GM12892 (cell line): ENCODE data around the gene ARID5B.

Experiments used
- DNase-seq: peaks from one replicate; pipeline ENCODE4 v3.0.0; 2011; ENCODE audit not compliant: insufficient read length
- FAIRE-seq: peaks from 2 replicates; lab custom pipeline; 2011; peaks lifted over from hg19 to GRCh38; lab: Jason Lieb, UNC
- POLR2A ChIP-seq: IDR thresholded peaks from 2 replicates; pipeline ENCODE4 v1.6.1; 2011; ENCODE audit warnings: low read depth, low read length, control low read depth
- POLR2AphosphoS5 ChIP-seq: IDR thresholded peaks from 2 replicates; pipeline ENCODE4 v1.6.1; 2011; ENCODE audit warnings: low read depth, low read length, control low read depth
- TAF1 ChIP-seq: IDR thresholded peaks from 2 replicates; pipeline ENCODE4 v1.6.1; 2011; ENCODE audit warnings: low read depth, mild to moderate bottlenecking, control low read depth, low read length, borderline replicate concordance

ARID5B gene

DNA sequence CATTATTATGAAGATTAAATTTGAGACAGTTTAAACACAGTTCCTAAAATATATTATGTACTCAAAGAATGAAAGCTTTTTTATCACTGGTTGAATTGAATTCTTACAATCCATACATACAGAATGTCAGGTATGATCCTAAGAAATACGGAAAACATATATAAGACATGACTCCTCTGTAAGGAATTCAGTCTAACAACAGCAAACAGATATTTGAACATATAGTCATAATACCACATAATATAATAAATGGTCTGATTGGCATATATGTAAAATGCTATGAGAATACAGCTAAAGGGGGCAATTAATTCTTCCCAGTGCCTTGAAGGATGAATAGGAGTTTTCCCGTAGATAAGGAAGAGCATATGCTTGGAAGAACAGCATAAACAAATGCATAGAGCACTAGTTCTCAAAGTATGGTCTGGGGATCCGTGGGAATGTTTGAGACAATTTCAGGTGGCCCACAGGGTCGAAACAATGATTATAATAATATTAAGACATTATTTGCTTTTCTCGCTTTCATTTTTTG, 10.6 kb upstream of the ARID5B start:
- no peak for TF ChIP-seq POLR2AphosphoS5
- TF ChIP-seq TAF1 = no peak
- TF ChIP-seq POLR2A = no peak
- DNase-seq = no peak
- FAIRE-seq = no peak

DNA sequence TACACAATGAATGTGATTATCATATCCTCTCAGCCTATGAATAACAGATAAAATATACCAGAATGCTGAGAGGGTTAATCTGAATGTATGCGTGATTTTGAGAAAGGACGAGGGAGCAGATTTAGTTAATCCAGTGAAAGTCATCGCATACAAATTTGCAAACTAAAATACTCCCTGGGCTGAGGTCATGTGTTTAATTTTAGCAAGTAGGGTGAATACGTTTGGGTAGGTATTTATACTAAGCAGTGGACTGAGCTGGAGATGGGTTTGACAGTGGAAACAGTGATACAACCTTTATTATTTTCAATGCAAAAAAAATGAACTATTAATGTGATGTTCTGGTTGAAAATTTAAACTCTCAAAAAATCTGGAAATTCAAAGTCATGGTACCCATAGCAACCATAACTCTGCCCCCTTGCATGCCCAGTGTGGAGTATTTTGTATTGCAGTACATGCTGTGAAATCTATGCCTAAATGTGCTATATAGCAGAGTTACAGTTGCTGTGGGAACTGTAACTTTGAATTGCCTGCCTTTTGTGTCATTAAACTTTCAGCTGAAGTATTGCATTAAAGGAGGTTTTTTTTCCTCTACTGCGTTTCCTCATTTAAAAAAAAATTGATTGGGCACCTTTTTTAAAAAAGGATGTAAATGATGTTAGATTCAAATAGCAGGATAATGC, 9.5 kb upstream of the ARID5B start:
- no peak for FAIRE-seq
- no peak for DNase-seq
- no peak for TF ChIP-seq POLR2AphosphoS5
- TF ChIP-seq POLR2A = no peak
- TF ChIP-seq TAF1 = no peak

DNA sequence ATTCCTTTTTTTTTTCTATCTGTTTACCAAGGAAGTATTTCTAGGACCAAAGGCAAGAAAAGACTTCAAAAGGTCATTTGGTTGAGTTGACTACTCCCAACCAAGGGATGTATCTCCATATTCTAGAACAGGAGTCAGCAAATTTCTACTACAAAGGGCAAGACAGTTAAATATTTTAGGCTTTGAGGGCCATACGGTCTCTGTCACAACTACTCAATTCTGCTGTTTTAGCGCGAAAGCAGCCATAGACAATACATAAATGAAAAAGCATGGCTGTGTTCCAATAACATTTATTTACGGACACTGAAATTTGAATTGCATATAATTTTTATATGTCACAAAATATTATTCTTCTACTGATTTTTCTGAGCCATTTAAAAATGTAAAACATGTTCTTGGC, 8.5 kb upstream of the ARID5B start:
- TF ChIP-seq POLR2AphosphoS5 (no peak), TAF1 (no peak), POLR2A (no peak)
- FAIRE-seq = no peak
- DNase-seq = no peak

DNA sequence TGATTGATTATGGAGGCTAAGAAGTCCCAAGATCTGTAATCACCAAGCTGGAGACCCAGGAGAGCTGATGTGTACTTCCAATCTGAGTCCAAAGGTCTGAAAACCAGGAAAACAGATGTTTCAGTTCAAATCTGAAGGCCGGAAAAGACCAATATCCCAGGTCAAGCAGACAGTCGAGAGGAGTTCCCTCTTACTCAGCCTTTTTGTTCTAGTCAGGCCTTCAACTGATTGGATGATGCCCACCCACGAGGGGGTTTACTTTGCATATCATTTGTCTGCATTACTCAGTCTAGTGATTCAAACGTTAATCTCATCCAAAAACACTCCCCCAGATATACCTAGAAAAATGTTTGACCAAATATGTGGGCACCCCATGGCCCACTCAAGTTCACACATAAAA, 7.4 kb upstream of the ARID5B start:
- FAIRE-seq (no peak), DNase-seq (no peak)
- TF ChIP-seq POLR2A = no peak
- TF ChIP-seq TAF1 = no peak
- no peak for TF ChIP-seq POLR2AphosphoS5

DNA sequence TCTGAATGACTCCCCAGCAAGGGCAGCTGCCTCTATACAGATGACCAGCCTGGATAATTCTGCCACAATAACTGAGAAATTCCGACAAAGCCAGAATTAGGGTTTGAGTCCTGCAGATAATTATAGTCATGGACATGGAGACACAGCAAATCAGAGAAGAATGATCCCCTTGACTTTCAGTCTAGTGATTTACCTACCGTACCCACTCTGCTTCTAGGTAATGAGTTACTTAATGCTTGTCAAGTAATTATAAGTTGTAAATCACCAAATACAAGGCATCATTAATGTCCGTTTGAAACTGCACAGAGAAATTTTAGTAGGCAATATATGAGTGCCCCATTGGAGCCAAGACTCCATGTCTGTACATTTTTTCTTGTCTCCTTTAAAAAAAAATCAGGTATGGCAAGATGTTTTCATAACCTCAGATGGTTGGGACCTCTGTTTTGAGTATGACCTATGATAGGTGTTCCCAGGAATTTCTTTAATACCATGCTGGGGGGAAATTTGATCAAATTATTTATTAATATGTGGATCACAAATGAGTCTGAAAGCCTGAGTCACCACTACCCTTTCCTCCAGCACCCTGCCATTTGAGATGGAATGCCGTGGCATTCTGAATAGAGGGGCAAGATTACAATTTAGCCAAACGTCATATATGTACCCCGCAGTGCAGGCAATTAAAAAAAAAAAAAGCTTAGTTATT, 5.5 kb upstream of the ARID5B start:
- DNase-seq = no peak
- no peak for FAIRE-seq
- TF ChIP-seq TAF1 (no peak), POLR2AphosphoS5 (no peak), POLR2A (no peak)

DNA sequence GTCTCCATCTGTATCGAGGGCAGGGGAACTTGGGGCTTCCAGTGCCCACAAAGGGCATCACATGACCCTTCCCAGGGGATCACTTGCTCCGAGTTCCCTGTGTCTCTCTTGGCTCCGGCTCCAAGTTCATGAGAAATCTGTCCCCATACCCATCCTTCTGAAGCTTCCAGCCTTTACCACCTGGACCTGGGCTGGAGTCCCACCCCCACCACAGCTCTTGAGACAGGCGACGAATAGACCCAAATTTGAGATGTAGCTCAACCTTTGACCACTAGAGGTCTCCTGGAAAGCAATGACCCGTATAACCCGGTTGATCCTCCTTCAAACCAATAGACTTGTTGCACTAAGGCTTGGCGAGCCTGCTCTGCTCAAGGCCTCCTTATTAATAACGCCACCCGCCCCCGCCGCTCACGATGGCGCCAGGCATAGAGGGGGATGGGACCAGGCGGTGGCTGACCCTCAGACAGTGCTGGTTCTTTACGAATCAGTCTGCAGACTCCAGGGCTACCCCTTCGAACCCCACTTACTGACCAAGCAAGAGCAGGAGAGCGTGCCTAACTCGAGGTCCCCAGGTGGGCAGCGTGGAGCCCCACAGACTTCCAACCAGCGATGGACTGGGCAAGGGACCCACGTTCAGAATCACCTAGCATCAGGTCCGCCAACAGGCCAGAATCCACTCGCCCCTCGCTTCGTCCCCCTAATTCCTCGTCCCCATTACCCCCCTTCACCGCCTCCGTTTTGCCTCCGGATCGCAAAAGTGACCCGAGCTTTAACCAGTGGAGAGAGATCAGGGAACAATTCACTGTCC, 4.4 kb upstream of the ARID5B start:
- FAIRE-seq = peak; percentile 89
- TF ChIP-seq TAF1 (0 out of 2 replicates have a peak, but pooled peaks have one; percentile 45), POLR2AphosphoS5 (no peak), POLR2A (peak; percentile 52; the same call in 1 of the 2 replicates)
- peak; percentile 50 for DNase-seq

DNA sequence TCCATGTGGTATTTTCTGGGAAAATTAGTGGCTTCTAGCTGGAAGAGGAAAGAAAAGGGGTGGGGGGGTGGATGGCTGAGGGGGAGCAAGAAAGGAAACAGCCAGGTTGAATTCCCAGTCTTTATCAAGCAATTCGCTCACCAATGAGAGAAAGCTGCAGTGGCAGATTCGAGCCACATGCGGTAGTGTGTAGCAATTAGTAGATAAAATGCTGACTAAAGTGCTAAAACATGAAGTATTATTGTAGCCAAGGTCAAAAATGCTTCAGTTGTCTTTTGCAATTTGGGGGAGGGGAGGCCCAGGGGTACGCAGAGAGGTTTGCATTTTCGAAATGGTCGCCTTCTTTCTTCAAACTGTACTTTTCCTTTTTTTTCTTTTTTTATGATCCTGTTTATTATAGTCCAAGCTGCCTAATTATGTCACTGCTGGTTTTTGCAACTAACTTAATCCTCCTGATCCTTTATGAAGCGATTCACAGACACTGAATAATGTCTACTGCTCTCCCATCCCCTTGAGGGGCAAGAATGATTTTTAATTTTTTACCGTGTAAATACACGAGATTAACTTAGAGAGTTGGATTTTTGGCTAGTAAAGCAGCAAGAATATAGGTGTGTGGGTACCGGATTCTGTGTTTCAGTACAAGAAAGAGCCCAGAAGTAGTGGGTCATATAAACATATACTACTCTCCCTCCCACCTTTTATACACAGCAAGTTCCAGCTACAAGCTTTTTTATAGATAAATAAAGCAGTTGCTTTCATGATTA, 3.6 kb upstream of the ARID5B start:
- no peak for DNase-seq
- FAIRE-seq = peak; percentile 64

DNA sequence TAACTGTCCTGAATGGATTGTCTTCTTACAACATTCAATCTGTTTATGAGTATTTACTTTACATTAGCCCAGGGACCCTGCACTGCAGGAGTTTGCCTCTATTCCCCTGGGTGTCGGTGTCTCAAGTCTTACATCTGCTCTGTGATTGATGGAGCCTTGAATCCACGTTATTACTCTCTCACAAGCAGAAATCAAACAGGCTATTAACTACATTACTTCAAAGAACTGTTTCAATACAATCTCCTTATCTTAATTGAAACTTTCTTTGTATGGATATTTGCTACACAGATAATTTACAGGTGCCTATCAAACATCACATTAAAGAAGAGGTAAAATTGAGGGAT, 3.1 kb upstream of the ARID5B start:
- TF ChIP-seq POLR2A (no peak), POLR2AphosphoS5 (no peak), TAF1 (no peak)
- DNase-seq (no peak), FAIRE-seq (peak; percentile 69)

More for the DNA sequence above, 3.6 kb upstream of the ARID5B start:
- no peak for TF ChIP-seq POLR2A
- no peak for TF ChIP-seq TAF1
- no peak for TF ChIP-seq POLR2AphosphoS5

DNA sequence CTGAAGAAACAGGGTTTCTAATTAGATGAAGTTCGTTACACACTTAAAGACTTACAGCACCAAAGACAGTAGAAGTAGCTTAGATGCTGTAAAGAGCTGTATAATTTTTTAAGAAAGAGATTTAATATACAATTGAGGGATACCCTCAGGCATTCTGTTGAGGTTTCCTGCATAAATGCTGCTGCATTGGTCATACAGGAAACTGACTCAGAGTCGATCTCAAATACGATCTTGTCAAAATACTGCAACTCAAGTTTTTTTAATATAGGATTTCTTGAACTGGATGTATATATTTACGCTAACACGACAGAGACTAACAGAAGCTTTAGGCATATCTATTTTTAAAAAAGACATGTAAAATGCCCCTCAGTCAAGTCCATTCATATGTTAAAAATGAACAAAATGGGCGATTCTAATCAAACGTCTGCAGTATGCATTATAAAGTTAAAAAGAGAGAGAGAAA, 2.4 kb upstream of the ARID5B start:
- TF ChIP-seq POLR2A (no peak), POLR2AphosphoS5 (no peak), TAF1 (no peak)
- DNase-seq (no peak), FAIRE-seq (peak; percentile 54)

DNA sequence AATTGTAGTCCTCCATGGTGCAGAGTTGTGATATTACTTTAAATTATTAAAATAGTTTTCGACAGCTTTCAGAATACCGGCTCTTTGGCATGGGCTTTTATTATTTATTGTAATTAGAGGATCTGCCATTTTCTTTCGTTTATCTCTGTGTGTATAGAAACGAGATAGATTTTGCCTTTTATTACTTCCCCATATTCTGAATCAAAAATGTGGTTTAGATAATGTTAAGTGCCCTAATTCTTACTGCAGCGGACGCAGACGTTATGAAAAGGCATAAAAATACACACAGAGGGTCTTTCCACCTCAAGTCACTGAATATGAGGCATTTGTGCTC, 1.9 kb upstream of the ARID5B start:
- FAIRE-seq (no peak), DNase-seq (no peak)
- TF ChIP-seq POLR2A (no peak), TAF1 (no peak), POLR2AphosphoS5 (no peak)
